ENCODE data around the gene LBX2.

GRCh38 chr2:74514368-74515270 is 15.2 kb upstream of the LBX2 start, which contains the start of gene TLX2:
- no peak for TF ChIP-seq EZH2phosphoT487 (IDR thresholded peaks at IDR 0.05; ENCODE audit: borderline replicate concordance, low read depth)
- TF ChIP-seq CTCF (IDR thresholded peaks at IDR 0.05), result peak; percentile 25
- no peak for TF ChIP-seq FOXM1 (IDR thresholded peaks at IDR 0.05; ENCODE audit: low read depth)
- TF ChIP-seq TAF1 (IDR thresholded peaks at IDR 0.05; ENCODE audit: borderline replicate concordance, low read depth, low read length), result 0 out of 2 replicates have a peak, but pooled peaks have one; percentile 44
- TF ChIP-seq REST (IDR thresholded peaks at IDR 0.05; ENCODE audit: low read depth, low read length), result no peak
- TF ChIP-seq NFIC (IDR thresholded peaks at IDR 0.05; ENCODE audit: borderline replicate concordance), result no peak
- no peak for TF ChIP-seq MAX (IDR thresholded peaks at IDR 0.05; ENCODE audit: low read depth)
- no peak for TF ChIP-seq GABPA (IDR thresholded peaks at IDR 0.05; ENCODE audit: low read depth)
